Suppressor macrophage (primary cell): ENCODE results near the gene ZSWIM6.
"Not testable (repeated sequence)": the region's sequence is repeated elsewhere in the genome, so short reads cannot be mapped to it uniquely, and the experiment has no call there.

Experiments used
- DNase-seq, 4 experiments: peaks; one replicate each; pipeline ENCODE4 v3.0.0-alpha.2; 2020 to 2022

The ZSWIM6 gene

DNA sequence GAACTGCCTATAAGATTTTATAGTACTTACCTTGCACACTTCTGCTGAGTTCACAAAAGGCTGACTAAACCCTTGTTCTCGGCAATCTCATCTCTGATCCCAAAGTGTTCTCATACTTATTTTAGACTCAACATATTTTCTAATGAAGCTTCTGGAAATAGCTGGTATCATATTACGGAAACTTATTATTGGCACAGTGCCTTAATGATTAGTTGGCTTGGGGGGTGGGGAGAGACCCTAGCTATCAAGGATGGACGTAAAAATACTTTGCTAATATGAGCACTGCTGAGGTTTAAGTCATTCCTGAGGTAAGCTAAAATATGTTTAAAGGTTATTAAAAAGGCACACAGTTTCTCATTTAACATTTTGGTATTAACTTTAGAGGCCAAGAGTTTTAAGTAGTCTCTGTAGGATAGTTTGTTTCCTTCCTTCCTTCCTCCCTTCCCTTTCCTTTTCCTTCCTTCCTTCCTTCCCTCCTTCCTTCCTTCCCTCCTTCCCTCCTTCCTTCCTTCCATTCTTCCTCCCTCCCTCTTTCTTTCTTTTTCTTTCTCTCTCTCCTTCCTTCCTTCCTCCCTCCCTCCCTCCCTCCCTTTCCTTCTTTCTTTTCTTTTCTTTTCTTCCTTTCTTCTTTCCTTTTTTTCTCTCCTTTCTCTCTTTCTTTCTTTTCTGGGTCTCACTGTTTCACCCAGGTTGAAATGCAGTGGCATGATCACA, 31.5 kb downstream of the ZSWIM6 start:
- no peak for DNase-seq

DNA sequence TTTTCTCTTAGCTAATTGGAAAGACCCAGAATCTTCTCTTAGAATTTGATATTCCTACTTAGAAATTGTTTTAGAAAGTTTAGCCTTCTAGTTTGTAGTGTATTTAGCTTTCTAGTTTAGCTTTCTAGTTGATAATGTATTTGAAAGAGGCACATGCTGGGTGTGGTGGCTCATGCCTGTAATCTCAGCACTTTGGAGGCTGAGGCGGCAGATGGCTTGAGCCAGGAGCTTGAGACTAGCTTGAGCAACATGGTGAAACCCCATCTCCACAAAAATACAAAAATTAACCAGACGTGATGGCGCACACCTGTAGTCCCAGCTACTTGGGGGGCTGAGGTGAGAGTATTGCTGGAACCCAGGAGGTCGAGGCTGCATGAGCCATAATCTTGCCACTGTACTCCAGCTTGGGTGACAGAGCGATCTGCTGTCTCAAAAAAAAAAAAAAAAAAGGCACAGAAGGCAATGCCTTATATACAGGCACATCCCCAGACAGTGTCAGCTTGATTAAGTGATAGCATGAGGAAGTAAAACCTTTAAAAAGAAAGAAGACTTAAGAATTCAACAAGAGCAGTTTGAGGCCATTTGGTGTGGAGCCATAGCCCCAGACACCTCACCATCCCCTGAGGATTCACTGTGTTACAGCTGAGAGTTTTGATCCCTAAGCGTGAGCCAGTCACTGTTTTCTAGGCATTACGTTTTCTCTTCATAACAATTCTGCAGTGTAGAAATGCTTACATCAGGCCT, 34.6 kb downstream of the ZSWIM6 start:
- DNase-seq = peak in 1 of 4 experiments; percentile 11

DNA sequence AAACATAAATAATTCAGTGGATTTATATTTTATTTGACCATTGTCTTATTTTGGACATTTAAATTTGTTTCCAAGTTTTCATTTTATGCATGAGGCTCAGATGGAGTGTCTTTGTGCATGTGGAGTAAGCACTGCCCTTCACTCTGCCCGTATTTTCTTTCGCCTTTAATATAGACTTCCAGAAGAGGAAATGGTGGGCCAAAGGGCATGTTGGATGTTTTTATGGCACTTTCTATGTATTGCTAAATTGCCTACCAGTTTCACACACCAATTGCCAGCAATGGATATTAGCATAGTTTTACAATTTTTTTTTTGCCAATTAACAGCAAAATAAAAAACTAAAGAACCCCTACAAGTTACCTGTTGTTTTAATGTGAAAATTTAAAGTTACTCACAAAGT, 38.4 kb downstream of the ZSWIM6 start:
- no peak for DNase-seq

DNA sequence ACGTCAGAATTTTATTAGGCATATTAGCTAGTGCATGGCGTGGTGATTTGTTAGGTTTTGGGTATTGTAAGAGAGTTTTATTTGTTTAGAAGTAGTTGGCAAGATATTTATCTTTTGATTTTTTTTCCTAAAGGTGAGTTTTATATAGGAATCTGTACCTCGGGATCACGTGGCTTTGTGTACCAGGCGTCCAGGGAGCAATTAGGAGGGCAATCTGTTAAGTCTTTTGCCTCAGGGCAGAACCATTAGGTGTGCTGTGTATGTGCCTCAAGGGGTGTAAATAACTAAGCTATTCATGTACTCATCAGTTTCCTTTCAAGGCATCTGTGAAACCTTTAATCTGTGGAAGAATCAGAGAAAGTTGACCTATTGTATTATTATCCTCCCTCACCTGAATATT, 39.4 kb downstream of the ZSWIM6 start:
- no peak for DNase-seq

DNA sequence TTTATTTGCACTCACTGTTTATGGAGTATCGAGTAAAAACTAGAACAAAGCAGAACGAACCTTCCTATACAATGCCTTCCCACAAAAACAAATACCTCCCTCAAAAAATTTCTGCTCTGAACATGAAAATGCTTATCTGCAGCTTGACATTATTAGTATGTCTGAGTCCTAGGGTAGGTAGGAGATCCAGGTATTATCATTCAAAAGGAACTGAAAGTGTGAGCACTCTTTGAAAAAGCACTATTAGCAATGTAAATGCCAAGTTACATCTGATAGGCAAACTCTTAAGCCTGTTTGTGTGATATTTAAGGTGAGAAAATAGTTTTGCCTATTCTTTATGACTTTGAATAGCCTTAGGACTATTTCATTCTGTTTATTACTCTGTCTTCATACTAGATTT, 47.6 kb downstream of the ZSWIM6 start:
- DNase-seq = no peak

DNA sequence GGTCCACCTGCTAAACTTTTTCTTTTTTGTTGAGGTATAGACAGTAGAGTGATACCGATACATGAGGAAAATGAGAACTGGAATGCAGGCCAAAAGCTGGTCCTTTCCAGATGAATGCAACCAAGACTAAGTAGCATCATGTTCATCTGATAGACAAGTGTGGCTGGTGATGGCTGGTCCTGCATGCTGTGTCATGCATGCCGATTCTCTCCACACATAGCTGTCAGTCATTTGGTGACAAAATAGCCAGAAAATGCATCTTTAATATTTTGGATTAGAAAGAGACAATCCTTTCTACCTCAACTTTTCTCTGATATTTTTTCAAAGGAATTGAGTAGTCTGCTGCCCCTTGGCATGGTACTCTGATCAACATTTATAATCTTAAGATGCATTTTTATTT, 49.9 kb downstream of the ZSWIM6 start:
- DNase-seq = no peak

DNA sequence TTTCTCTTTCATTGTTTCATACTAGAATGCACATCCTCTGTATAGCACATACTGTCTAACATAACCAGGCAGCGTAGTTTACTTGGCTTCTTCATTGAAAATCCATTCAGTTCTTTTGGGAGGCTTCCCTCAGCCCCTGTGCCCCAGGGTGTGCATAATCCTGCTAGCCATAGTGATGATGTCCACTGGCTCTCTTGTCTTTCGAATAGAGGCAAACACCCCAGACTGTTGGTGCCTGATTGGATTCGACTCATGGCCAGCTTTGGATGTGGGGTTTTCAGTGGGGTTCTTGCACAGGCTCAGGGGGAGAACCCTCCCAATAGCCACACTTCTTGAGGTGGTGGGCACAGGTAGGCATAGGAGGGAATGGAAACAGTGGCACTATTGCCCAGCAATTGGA, 53.6 kb downstream of the ZSWIM6 start:
- DNase-seq = no peak

DNA sequence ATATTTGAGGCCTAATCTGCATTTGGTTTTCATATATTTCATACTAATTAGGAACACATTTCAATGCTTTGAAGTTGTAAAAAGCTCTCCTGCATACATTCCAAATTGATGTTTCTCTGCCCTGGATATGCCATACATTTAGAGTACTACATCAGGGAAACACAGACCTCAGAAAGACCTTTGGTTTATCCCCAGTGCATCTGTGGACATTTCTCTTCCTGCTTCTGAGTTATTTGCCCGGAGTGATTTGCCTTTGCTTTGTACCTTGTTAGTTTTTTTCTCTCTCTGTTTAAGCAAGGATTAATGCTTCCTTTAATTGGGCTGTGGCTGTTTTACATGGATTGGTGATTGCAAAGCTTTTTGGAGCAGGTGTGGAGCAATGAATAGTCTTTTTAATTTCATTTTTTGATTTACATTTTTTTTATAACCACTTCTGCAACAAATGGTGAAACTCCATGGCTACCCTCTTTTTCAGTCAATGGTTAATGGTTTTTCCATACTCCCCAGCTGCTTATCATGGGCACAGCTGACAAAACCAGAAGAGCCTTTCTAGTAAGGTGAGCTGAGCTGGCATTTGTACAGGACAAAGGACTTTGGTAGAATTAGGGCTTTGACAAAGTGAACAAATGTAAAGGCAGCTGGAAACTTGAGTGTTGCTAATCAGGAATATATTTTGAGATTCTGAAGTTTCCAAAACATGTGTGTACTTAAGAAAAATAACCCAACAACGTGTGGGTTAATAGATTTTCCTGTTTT, 54.2 kb downstream of the ZSWIM6 start:
- DNase-seq = no peak

DNA sequence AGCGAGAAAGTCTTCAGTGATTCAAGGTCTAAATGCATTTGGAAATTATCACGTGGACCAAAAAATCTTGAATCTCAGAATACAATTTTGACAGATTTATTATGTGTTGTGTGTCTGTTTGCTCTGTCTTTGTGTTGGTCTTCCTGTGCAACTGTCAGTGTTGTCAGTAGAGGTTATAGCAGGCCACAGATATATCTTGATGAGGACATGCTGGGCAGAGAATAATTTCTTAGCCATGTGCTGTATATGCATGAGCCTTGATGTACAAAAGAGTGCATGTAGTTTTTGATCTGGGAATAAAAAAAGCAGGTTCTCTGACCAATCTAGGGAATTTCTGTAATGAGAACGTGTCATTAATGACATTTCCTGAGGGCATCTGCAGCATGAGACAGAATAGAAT, 57.6 kb downstream of the ZSWIM6 start:
- DNase-seq = no peak

DNA sequence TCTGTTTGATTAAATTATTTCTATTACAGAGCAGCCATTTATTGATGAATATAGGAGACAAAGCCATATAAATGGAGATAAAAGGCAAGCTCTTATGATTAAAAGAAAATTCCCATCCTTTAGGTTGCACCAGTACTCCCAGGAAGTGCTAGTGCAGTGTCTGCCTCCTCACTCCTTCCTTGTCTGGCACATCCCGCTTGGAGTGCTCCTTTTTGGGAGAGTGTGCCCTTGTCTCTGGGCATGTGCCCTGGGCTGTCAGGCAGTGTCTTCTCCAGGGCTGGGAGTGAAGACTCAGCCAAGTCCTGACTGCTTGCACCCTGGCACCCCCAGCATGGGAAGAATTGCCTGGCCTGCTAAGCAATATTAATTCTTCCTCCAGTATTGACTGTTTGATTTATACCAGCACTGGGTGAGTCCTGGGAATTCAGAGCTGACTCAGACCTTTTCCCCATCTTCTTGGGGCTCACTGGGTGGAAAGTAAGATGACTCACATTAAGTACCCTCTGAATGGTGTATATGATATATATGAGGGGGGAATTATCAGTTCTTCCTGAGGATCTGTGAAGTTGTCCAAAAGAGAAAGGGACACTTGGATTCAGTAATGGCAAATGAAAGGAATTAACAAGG, 62.1 kb downstream of the ZSWIM6 start:
- no peak for DNase-seq

DNA sequence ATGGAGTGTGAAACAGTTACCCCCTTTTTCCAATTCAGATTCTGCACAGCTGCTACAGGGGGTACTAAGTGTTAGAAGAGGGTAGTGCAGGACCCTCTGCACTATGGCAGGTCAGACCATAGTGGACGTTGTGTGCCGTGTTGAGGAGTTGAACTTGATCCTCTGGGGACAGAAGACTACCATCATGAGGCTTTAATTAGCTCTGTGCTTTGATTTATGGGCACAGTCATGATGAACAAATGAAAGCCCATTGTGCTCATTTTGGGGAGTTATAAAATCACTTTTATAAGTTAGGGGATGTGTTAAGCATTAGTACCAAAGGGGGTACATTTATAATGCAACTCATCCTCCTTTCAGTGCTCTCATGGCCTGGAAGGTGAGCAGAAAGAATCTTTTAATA, 62.7 kb downstream of the ZSWIM6 start:
- no peak for DNase-seq

DNA sequence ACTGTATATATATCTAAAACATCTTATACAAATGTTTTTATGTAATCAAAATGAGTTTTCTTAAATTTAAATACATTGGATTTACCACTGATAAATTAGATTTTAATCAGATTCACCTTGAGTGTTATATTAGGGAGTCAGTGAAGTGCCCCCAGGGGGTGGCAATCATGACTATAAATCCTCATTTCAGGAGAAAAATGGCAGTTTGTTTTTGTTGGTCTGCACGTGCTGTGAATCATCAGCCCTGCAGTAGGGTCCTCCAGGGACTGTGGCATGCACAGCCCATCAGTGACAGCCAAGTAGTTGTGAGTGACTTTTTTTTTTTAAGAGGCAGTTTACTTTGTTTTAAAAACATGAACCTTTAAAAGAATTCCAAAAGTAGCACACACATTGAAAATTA, 65.2 kb downstream of the ZSWIM6 start:
- no peak for DNase-seq

DNA sequence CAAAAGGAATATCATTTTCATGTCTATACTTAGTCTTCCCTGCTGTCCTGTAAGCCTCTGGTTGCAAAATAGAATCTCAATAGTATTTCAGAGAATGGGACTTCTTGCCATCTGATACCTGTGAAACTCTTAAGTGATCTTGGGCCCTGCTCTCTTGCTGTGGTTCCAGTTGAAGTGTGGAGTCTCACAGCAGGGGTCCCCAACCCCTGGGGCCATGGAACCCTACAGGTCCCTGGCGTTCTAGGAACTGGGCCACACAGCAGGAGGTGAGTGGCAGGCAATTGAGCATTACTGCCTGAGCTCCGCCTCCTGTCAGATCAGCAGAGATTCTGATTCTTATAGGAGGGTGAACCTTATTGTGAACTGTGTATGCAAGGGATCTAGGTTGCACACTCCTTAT, 65.9 kb downstream of the ZSWIM6 start:
- no peak for DNase-seq

DNA sequence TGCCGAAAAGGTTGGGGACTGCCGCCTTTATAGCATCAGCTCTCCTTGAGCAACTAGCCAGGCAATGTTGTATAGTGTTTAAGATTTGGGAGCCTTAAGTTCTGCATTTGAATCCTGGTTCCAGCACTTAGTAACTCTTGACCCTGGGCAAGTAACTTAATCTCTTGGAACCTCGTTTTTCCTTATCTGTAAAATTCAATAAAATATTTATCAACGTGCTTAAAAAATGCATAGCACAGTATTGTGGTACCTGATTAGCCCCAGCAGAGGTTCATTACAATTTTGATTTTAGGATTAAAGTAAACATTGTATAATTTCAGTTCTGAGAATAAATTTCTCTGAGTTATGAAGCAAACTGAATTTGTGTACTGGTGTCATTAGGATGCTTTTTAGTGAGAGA, 66.4 kb downstream of the ZSWIM6 start:
- no peak for DNase-seq

DNA sequence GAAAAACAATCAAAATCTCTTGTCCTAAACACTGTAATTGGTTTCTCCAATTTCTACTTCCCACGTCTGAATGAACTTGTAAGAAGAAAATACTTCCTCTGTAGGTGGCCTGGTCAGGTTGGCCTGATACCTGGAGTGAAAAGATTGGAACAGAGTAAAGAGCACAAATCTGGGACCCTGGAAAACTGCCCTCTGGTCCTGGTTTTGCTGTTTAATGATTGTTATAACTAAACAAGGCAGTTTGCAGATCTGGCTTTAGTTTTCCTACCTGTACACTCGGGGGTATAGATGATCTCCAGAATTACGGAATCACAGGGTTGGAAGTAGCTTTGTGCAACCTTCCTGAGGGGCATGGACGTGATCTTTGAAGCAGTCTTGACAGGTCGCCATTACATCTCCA, 67.6 kb downstream of the ZSWIM6 start:
- no peak for DNase-seq

DNA sequence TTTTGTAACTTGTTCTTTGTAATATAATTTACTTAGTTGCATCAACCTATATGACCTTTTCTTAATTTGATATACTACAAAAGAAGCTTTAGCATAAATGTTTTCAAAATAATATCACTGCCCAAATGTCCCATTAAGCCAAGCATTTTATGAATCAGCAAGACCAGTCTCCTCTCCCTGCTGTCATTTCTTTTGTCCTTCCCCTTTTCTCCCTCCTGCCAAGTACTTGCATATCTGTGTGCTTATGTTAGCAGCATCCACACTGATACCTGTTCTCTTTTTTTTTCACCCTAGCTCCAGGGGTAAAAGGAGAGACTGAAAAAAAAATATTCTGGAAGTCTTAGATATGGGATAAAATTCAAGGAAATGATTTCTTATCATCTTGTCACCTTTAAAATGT, 69.7 kb downstream of the ZSWIM6 start:
- peak in 2 of 4 experiments; percentile 32 to 33 for DNase-seq

DNA sequence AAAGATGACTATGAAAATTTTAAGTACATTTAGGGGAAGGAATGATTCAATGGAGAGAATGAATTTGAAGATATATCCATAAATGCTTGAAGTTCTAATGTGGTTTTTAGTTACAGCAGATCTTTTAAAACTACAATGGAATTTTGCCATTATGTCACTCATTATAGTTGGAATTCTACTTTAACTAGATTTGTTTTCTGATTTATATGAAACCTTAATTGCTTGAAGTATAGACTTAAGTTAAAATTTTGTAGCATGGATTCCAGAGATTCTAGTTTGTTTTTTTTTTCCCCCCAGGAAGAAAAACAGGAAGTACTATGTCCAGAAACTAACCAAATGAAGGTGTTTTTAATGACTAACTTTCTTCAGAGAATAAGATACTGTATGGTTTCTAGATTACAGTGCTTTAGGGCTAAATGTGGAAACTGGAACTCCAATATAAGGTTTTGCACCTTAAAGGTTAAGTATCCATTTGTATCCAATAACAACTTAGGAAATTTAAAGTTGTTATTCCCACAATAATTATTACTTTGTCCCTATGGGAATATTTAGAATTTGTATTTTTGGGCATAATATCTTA, 70.3 kb downstream of the ZSWIM6 start:
- peak in 1 of 4 experiments; percentile 14 for DNase-seq

DNA sequence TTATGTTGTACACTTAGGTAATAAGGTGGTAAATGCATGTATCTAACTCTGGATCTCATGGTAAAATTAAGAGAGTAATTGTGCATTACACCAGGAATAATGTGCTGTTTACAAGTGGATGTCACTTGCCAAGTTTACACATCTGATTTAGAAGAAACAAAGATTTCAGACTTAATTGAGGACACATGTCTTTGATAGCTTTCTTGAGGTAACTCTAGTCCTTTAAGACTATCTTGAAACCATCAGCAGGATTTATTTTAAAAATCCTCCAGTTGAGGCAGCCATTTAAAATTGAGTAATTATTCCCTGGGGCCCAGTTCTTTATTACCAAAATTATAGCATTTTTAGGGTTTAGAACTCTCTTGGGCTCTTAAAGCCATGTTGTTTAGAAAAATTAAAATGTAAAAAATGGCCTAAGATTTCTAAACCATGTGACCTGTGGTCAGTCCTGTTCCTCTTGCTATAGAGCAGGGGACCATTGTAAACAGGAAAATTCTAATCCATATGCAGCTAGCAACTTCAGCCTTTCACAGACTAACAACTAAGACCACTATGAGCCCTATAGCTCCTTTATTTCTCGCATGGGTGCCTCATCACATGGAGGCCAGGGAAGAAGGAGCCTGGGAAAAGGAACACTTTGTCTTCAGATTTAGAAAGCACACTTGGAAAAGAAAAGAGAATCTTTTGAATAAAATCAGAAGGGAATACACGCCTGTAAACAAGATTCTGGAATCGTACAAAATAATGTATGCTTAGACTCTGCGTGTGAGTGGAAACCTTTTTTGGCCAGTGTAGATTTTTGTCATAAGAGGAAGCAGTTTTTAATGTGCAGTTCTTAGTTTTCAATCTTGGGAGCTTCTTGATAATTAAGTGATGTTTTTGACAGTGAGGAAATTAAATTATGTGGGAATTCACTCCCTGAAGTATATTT, 71.2 kb downstream of the ZSWIM6 start:
- peak in 1 of 4 experiments; percentile 34 for DNase-seq

DNA sequence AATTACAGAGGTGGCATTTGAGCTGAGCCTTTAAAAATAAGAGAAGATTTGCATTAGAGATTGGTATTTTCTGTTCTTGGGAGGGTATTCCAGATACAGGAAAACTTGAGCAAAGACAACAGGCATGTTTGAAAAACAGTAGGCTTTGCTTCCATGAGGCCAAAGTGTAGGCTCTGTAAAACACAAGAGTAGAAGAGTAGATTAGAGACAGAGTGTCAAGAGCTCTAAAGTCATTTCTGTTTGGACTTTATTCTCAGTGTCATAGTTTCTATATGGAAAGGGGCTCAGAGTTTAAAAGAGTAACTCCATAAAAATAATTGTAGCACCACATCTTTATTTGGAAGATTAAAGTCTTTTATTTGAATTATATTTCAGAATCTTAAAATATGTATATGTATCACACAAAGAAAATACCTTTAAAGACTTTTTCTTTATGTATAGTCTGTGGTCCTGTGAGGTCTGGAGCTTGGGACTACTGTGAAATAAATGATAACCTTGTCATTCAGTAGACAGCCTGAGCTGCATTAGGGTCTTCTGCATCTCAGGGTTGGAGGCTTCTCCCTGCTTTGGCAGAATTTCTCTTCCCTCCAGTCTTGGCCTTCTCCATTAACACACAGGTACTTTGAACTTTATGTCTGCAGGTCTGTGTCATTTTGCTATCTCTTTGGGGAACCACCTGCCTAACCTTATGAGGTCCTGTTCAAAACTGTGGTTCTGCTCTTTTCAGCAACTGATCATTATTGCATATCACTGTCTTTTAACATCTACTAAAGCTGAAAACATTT, 73.6 kb downstream of the ZSWIM6 start:
- no peak for DNase-seq

DNA sequence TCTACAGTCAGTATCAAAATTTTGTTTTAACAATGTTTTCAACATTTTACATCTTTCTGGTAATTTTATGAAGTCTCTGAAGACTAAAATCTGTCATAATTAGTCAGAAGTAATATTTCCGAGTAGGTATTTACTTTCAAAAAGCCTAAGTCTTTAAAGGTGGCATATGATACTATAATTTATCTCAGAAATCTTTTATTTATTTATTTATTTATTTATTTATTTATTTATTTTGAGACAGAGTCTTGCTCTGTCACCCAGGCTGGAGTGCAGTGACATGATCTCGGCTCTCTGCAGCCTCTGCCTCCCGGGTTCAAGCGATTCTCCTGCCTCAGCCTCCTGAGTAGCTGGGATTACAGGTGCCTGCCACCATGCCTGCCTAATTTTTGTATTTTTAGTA, 74.4 kb downstream of the ZSWIM6 start:
- not testable (repeated sequence) for DNase-seq
